Kidney tubule cell (primary cell): ENCODE measurements around the gene TPX2.

Experiments used
- DNase-seq: peaks from one replicate; pipeline ENCODE4 v3.0.0-alpha.2; 2018; ENCODE audit warnings: low spot score

TPX2 gene

DNA sequence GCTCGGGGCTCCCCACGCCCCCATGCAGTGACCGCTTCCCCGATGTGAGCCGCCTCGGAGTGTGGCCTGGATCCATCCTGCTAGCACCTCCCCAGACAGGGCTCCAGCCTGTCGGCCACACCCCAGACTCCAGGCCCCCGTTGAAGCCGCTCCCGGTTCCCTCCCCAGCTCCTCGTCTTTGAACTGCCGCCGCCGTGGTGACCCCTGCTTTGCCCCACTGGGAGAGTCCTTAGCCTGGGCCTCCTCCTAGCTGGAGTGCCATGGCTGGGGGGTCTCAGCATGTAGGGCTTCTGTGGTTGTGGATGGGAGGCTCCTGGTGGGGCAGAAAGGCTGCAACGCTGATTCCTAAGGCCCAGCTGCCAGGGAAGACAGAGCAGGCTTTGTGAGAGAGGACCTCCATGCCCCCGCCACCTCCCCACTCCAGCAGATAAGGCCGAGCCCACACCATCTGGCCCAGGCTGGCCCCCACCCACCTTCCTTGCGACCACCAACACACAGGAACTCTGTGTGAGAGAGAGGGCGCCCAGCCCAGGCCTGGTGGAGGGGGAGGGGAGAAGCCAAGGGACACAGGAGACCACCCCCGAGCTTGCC, 94.9 kb downstream of the TPX2 start:
- no peak for DNase-seq

GRCh38 chr20:31835554-31835953, 96.5 kb downstream of the TPX2 start:
- DNase-seq, result no peak

GRCh38 chr20:31835977-31836852, 97.1 kb downstream of the TPX2 start:
- DNase-seq, result peak; percentile 94

DNA sequence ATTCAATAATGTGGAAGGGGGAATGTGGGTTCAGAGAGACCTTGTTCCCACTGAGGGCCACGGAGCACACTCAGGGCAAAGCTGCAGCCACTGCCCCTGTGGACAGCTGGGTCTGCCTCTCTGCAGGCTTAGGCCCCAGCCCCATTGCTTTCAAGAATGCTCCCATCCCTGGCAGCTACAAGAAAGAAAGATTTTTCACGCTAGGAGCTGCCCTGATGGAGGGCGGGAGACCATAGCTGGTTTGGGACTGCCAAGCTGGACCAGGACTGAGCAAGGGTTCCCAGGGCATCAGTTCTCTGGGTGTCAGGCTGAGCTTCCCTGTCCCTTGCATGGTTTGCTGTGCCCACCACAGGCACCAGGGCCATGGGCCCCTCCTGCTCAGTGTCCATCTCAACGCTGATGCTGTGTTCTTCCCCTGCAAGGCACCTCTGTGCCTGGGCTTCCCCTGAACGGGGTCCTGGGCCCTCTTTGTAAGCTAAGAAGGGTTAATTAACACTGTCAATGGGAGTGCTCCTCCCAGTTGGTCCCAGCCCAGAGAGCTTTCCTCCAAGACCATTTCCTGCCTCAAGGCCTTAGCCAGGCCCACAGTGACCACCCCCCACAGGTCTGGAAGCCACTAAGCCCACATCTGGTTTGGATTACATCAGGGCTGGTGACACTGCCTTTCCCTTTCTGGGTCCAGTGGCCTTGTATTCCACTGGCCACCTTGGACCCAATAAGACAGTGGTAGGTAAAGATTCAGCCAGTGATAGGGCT, 97.9 kb downstream of the TPX2 start:
- DNase-seq, result no peak

DNA sequence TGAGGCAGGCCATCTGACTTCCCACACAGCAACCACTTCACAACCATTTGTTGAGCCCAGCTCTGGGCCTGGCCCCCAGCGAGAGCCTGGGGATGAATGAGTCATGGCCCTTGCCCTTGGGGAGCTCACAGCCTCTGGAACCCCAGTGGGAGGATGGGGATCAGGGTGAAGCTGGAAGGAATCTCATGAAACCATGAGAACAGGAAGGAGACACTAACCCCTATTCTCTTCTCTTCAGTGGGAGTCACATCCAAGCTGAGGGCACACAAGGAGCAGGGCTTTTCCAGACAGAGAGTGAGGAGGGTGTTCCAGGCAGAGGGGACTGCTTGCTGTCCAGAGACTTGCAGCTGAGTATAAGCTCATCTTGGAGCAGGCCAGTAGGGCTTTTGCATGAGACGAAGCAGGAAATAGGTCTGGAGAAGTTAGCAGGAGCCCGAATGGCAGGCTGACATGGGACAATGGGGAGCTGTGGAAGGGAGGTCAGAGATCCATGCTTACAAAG, 98.9 kb downstream of the TPX2 start:
- peak; percentile 42 for DNase-seq

- DNase-seq, result peak; percentile 73
These were observed 99.7 kb downstream of the TPX2 start for GRCh38 chr20:31838646-31839292.

GRCh38 chr20:31839782-31840487, 100.8 kb downstream of the TPX2 start:
- DNase-seq, result no peak

- no peak for DNase-seq
These were observed 102.1 kb downstream of the TPX2 start for GRCh38 chr20:31840906-31841816.

- peak; percentile 89 for DNase-seq
These were observed 102.8 kb downstream of the TPX2 start for GRCh38 chr20:31841928-31842327.

- DNase-seq, result peak; percentile 35
These were observed 103.5 kb downstream of the TPX2 start for GRCh38 chr20:31842471-31843157.

- no peak for DNase-seq
These were observed 104.2 kb downstream of the TPX2 start for GRCh38 chr20:31843288-31843687.

DNA sequence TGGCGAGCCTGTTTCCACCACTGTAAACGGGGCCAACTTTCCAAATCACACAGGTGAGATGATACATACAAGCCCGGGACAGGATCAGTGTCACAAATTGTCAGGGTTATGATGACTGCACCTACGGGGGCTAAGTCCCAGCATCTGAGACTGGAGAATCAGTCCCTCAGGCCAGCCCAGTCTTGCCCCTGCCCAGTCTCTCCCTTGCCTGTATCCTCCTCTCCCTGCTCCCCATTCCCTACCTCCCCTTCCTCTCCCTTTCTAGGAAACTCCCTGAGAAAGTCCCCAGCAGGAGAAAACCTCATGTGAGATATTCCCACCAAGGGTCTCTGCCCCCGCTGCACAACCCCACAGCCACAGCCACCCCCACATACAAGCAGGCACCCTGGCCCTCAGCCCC, 104.8 kb downstream of the TPX2 start:
- no peak for DNase-seq

- DNase-seq, result no peak
These were observed 105.7 kb downstream of the TPX2 start for GRCh38 chr20:31844737-31845299.

DNA sequence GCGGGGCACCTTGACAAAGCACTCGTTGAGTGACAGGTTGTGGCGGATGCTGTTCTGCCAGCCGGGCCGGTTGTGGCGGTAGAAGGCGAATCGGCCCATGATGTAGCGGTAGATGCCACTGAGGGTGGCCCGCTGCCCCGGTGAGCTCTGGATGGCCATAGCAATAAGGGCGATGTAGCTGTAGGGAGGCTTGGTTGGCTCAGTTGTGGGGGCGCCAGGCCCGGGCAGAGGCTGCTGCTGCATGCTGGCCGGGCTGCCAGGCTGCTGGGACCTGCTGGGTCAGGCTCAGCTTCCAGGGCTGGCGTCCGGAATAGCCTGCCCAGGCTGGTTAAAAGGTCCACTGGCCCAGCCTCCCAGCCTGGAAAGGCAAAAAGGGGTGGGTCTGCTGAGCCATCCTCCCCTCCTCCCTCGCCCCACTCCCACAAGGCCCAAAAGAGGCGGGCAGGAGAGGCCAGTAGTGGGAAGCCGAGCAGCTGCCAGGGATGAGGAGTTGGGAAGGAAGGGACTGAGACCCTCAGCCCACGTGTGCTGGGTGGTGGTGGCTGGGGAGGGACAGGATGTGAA, 106.3 kb downstream of the TPX2 start, which contains the start of gene FOXS1:
FOXS1 (minus strand) TSS at position 305 of the 564 bp plus-strand sequence; CDS start at position 243, 62 bp downstream.
- no peak for DNase-seq

DNA sequence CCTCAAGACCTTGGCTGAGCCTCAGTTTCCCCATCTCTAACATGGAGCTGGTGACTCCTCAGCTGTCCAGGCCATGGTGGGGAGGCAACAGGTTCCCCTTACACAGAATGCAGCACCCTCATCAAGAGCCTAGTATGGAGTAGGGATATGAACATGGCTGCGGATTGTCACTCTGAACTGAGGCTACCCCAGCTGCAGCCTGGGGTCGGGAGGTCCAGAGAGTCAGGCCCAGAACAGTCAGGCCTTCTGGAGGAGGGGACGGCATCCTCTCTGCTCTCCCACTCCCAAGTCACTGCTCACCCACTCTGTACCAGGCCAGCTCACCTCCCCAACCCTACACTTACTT, 107.7 kb downstream of the TPX2 start:
- no peak for DNase-seq

- DNase-seq, result no peak
These were observed 109.3 kb downstream of the TPX2 start for GRCh38 chr20:31848088-31848999.

- peak; percentile 35 for DNase-seq
These were observed 110.3 kb downstream of the TPX2 start for GRCh38 chr20:31849306-31849930.
